ENCODE measurements around the gene SPATA32. TPM values are rescaled to one million over a fixed set of nuclear protein-coding genes. Genes with fewer than 3 reads are reported as not detected.

SPATA32 gene
- total and polyA plus RNA-seq, 8 donors, result 0.07 to 0.19 (median 0.13) TPM; not detected in 4

GRCh38 chr17:45220079-45220478, 41.8 kb downstream of the SPATA32 start:
- WGBS, 2 donors, result 74 to 78% methylated on average over 3 of the region's 3 CpGs
- no peak overlapping the region for H3K4me3 ChIP-seq

DNA sequence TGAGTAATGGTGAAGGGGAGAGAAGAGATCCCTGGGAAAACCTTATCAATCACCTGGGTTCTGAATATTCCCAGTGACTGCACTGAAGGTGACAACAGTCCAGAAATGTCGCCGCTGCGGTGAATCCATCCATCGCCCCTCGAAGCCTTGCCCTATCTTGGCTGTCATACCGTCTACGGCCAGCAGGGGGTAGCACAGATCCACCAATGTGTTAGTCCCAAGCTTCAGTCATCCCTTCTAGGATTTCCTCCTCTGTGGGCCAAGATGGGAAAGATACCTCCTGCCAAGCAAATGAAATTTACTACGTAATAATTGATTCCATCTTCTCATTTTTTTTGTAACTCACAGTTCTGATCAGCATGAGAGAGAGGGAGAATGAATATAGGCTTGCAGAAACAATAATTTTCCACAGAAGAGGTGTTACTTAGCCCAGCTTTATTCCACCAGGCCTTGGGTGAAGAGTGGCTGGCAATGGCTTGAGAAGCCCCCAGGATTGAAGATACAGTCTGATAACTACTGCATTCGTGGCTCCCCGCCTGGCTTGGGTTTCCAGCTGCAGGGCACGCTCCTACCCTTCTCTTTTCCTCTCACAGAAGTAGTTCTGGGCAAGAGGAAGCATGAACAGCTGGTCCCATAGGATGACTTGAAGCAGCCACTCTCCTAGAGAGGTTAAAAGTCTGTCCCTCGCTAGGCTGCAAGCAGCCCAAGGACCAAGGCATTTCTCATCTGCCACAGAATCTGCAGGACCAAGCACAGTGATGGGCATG, 42.8 kb downstream of the SPATA32 start:
- no peaks in the 10 kb centered on the region for H3K36me3 ChIP-seq
- no peak overlapping the region for H3K27ac ChIP-seq
- FAIRE-seq (peak; percentile 49), ATAC-seq (peak; percentile 87 to 95 (median 92)), DNase-seq (peak; percentile 70 to 98 (median 88))
- no peaks in the 10 kb centered on the region for H3K27me3 ChIP-seq
- WGBS, 2 donors, result 9 to 11% methylated on average over 12 of the region's 12 CpGs
- no peak overlapping the region for H3K4me3 ChIP-seq
- intact Hi-C loops (cut with DNase I), result loop anchor here in 1 of 3 donors (5.0 kb wide), 1 partner anchor 168 kb away; no protein-coding TSS in a partner anchor
- TF ChIP-seq, protein P1, sequence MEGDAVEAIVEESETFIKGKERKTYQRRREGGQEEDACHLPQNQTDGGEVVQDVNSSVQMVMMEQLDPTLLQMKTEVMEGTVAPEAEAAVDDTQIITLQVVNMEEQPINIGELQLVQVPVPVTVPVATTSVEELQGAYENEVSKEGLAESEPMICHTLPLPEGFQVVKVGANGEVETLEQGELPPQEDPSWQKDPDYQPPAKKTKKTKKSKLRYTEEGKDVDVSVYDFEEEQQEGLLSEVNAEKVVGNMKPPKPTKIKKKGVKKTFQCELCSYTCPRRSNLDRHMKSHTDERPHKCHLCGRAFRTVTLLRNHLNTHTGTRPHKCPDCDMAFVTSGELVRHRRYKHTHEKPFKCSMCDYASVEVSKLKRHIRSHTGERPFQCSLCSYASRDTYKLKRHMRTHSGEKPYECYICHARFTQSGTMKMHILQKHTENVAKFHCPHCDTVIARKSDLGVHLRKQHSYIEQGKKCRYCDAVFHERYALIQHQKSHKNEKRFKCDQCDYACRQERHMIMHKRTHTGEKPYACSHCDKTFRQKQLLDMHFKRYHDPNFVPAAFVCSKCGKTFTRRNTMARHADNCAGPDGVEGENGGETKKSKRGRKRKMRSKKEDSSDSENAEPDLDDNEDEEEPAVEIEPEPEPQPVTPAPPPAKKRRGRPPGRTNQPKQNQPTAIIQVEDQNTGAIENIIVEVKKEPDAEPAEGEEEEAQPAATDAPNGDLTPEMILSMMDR (IDR thresholded peaks at IDR 0.05), result peak; percentile 84 to 95 (median 92)
- peaks cover 0 to 5% (median 0%) of the 10 kb centered on the region in 3 donors for H3K4me1 ChIP-seq
- H3K9me3 ChIP-seq, result no peaks in the 10 kb centered on the region

More at GRCh38 chr17:45220079-45220478, 41.8 kb downstream of the SPATA32 start:
- H3K9me3 ChIP-seq, result no peaks in the 10 kb centered on the region
- DNase-seq (no peak), FAIRE-seq (no peak), ATAC-seq (no peak)
- H3K4me1 ChIP-seq, result peaks cover 0 to 5% (median 0%) of the 10 kb centered on the region in 3 donors
- no peaks in the 10 kb centered on the region for H3K27me3 ChIP-seq
- H3K27ac ChIP-seq, result no peak overlapping the region
- TF ChIP-seq, protein P1 (IDR thresholded peaks at IDR 0.05), result no peak
- intact Hi-C loops (cut with DNase I), result loop anchor here in 2 of 3 donors (5.0 to 10.0 kb wide), 2 partner anchors 167 to 605 kb away; no protein-coding TSS in a partner anchor
- H3K36me3 ChIP-seq, result no peaks in the 10 kb centered on the region

Other genes starting within 250 kb of the SPATA32 start
- gene DCAKD, start 210.5 kb downstream of the SPATA32 start, total RNA-seq, result 10 to 100 TPM in 5 of 6 donors, 1 to 10 TPM in 1; 9.3 to 19.2 (median 12.1) TPM
- 10 to 100 TPM in 1 of 2 donors, 1 to 10 TPM in 1; 9.8 to 14.1 TPM for gene DCAKD, start 210.5 kb downstream of the SPATA32 start, polyA plus RNA-seq
- gene NMT1, start 200.8 kb downstream of the SPATA32 start, total RNA-seq, result 10 to 100 TPM; 31.7 to 66.5 (median 43.6) TPM
- 10 to 100 TPM; 27.0 to 37.9 TPM for gene NMT1, start 200.8 kb downstream of the SPATA32 start, polyA plus RNA-seq
- 1 to 10 TPM; 4.6 to 9.9 (median 8.0) TPM for gene PLCD3, start 129.6 kb downstream of the SPATA32 start, total RNA-seq
- gene PLCD3, start 129.6 kb downstream of the SPATA32 start, polyA plus RNA-seq, result 10 to 100 TPM in 1 of 2 donors, 1 to 10 TPM in 1; 8.2 to 10.6 TPM
- 10 to 100 TPM; 10.6 to 17.8 (median 12.1) TPM for gene ACBD4, start 126.4 kb downstream of the SPATA32 start, total RNA-seq
- gene ACBD4, start 126.4 kb downstream of the SPATA32 start, polyA plus RNA-seq, result 10 to 100 TPM; 37.3 to 39.0 TPM
- 10 to 100 TPM in 5 of 6 donors, 1 to 10 TPM in 1; 6.8 to 16.2 (median 12.0) TPM for gene HEXIM1, start 113.6 kb downstream of the SPATA32 start, total RNA-seq
- gene HEXIM1, start 113.6 kb downstream of the SPATA32 start, polyA plus RNA-seq, result 10 to 100 TPM; 10.9 to 17.2 TPM
- 1 to 10 TPM; 4.0 to 8.3 (median 6.2) TPM for gene HEXIM2, start 100.2 kb downstream of the SPATA32 start, total RNA-seq
- 10 to 100 TPM in 1 of 2 donors, 1 to 10 TPM in 1; 7.3 to 10.9 TPM for gene HEXIM2, start 100.2 kb downstream of the SPATA32 start, polyA plus RNA-seq
- 10 to 100 TPM in 2 of 6 donors, 1 to 10 TPM in 4; 1.9 to 22.1 (median 4.6) TPM for gene FMNL1, start 40.2 kb downstream of the SPATA32 start, total RNA-seq
- 1 to 10 TPM; 5.2 to 7.0 TPM for gene FMNL1, start 40.2 kb downstream of the SPATA32 start, polyA plus RNA-seq
- 10 to 100 TPM in 1 of 6 donors, 1 to 10 TPM in 5; 6.1 to 16.4 (median 7.3) TPM for gene MAP3K14, start 54.9 kb upstream of the SPATA32 start, total RNA-seq
- gene MAP3K14, start 54.9 kb upstream of the SPATA32 start, polyA plus RNA-seq, result 10 to 100 TPM; 13.2 to 16.2 TPM
- gene ARHGAP27, start 170.8 kb upstream of the SPATA32 start, total RNA-seq, result 10 to 100 TPM in 1 of 6 donors, 1 to 10 TPM in 5; 3.1 to 17.3 (median 6.1) TPM
- 10 to 100 TPM; 16.9 to 22.4 TPM for gene ARHGAP27, start 170.8 kb upstream of the SPATA32 start, polyA plus RNA-seq
- 10 to 100 TPM; 15.5 to 30.7 (median 16.5) TPM for gene PLEKHM1, start 228.6 kb upstream of the SPATA32 start, total RNA-seq
- gene PLEKHM1, start 228.6 kb upstream of the SPATA32 start, polyA plus RNA-seq, result 10 to 100 TPM; 13.3 to 14.6 TPM

Data from pancreas (tissue), 10 donors.